IPS-18c (cell line): ENCODE data around the gene ATP6AP2.

Experiments
- H3K4me3 ChIP-seq: 2 replicates; pipeline ENCODE4 v1.7.0; 2013; ENCODE audit warnings: low read depth, mild to moderate bottlenecking, low read length, moderate library complexity; ENCODE audit not compliant: insufficient read depth
- H3K9me3 ChIP-seq: one replicate; pipeline ENCODE4 v1.6.1; 2013; ENCODE audit warnings: mild to moderate bottlenecking, low read length, moderate library complexity; ENCODE audit not compliant: control insufficient read depth, insufficient read depth

ATP6AP2 gene

GRCh38 chrX:40580537-40581335, at the start of gene ATP6AP2:
Gene ATP6AP2 (plus strand): TSS chrX:40580970. CDS start chrX:40581066, 96 bp downstream.
- Histone ChIP-seq H3K4me3 (peak within 1 kb of the TSS; percentile 67), H3K9me3 (peaks cover 7% of the 10 kb centered on the region)

GRCh38 chrX:40531056-40531826, 49.5 kb upstream of the ATP6AP2 start:
- Histone ChIP-seq H3K9me3 (peaks cover 3% of the 10 kb centered on the region), H3K4me3 (no peak overlapping the region)

GRCh38 chrX:40537310-40537709, 43.5 kb upstream of the ATP6AP2 start:
- Histone ChIP-seq H3K4me3 (no peak overlapping the region), H3K9me3 (no peaks in the 10 kb centered on the region)

- no peak overlapping the region for H3K4me3 ChIP-seq
- H3K9me3 ChIP-seq: no peaks in the 10 kb centered on the region
Observed at GRCh38 chrX:40538406-40538805, 42.4 kb upstream of the ATP6AP2 start.

GRCh38 chrX:40539214-40540142, 41.3 kb upstream of the ATP6AP2 start:
- H3K9me3 ChIP-seq: no peaks in the 10 kb centered on the region
- no peak overlapping the region for H3K4me3 ChIP-seq

GRCh38 chrX:40542208-40542607, 38.6 kb upstream of the ATP6AP2 start:
- peaks cover 2% of the 10 kb centered on the region for H3K9me3 ChIP-seq
- H3K4me3 ChIP-seq: no peak overlapping the region

GRCh38 chrX:40542972-40543371, 37.8 kb upstream of the ATP6AP2 start:
- Histone ChIP-seq H3K4me3 (no peak overlapping the region), H3K9me3 (peaks cover 2% of the 10 kb centered on the region)

GRCh38 chrX:40543661-40544328, 37.0 kb upstream of the ATP6AP2 start:
- H3K9me3 ChIP-seq: peaks cover 2% of the 10 kb centered on the region
- H3K4me3 ChIP-seq: no peak overlapping the region

- Histone ChIP-seq H3K9me3 (peaks cover 2% of the 10 kb centered on the region), H3K4me3 (no peak overlapping the region)
Observed at GRCh38 chrX:40544343-40545266, 36.2 kb upstream of the ATP6AP2 start.

GRCh38 chrX:40546870-40547269, 33.9 kb upstream of the ATP6AP2 start:
- Histone ChIP-seq H3K9me3 (peaks cover 2% of the 10 kb centered on the region), H3K4me3 (no peak overlapping the region)

GRCh38 chrX:40550066-40550465, 30.7 kb upstream of the ATP6AP2 start:
- H3K9me3 ChIP-seq: peaks cover 2% of the 10 kb centered on the region
- no peak overlapping the region for H3K4me3 ChIP-seq

- Histone ChIP-seq H3K4me3 (no peak overlapping the region), H3K9me3 (no peaks in the 10 kb centered on the region)
Observed at GRCh38 chrX:40552768-40553167, 28.0 kb upstream of the ATP6AP2 start.

GRCh38 chrX:40558590-40558989, 22.2 kb upstream of the ATP6AP2 start:
- Histone ChIP-seq H3K4me3 (no peak overlapping the region), H3K9me3 (no peaks in the 10 kb centered on the region)

GRCh38 chrX:40563784-40564183, 17.0 kb upstream of the ATP6AP2 start:
- Histone ChIP-seq H3K9me3 (no peaks in the 10 kb centered on the region), H3K4me3 (no peak overlapping the region)

GRCh38 chrX:40564447-40564846, 16.3 kb upstream of the ATP6AP2 start:
- H3K9me3 ChIP-seq: peaks cover 3% of the 10 kb centered on the region
- no peak overlapping the region for H3K4me3 ChIP-seq
